Endothelial cell of umbilical vein (primary cell): ENCODE data around the gene CNPPD1.

Experiments used
- CTCF ChIP-seq, 2 donors: IDR thresholded peaks; 1 replicate in 1 of 2; 2 replicates in 1 of 2; pipeline ENCODE4 v1.5.1; 2011; ENCODE audit warnings: low read length in 2 of 2, mild to moderate bottlenecking in 2 of 2, moderate library complexity in 2 of 2, control low read depth in 1 of 2, inconsistent platforms in 1 of 2, low read depth in 1 of 2; ENCODE audit not compliant: insufficient read depth in 1 of 2; ENCODE audit errors: extremely low read depth in 1 of 2
- EZH2 ChIP-seq: IDR thresholded peaks from 2 replicates; pipeline ENCODE4 v1.6.1; 2012; ENCODE audit warnings: borderline replicate concordance, low read depth, mild to moderate bottlenecking, moderate library complexity, low read length, inconsistent platforms; ENCODE audit not compliant: severe bottlenecking
- FOS ChIP-seq: IDR thresholded peaks from 2 replicates; pipeline ENCODE4 v1.6.1; 2011; ENCODE audit warnings: mild to moderate bottlenecking, low read length, moderate library complexity, borderline replicate concordance; ENCODE audit not compliant: insufficient read depth
- MYC ChIP-seq: IDR thresholded peaks from one replicate; pipeline ENCODE4 v1.6.1; 2011; ENCODE audit warnings: mild to moderate bottlenecking, low read depth, low read length
- POLR2A ChIP-seq: IDR thresholded peaks from 2 replicates; pipeline ENCODE4 v1.6.1; 2012; ENCODE audit warnings: low read depth, mild to moderate bottlenecking, control low read depth, low read length
- POLR2AphosphoS5 ChIP-seq: IDR thresholded peaks from 2 replicates; pipeline ENCODE4 v1.6.1; 2012; ENCODE audit warnings: low read depth, mild to moderate bottlenecking, control low read depth, low read length, moderate library complexity; ENCODE audit not compliant: insufficient read depth

- TF ChIP-seq POLR2AphosphoS5 (no peak), CTCF (IDR thresholded peaks at IDR 0.05; ENCODE audit: extremely low read depth in 1 of 2, insufficient read depth in 1 of 2, low read depth in 1 of 2, low read length in 2 of 2) (no peak), EZH2 (no peak), FOS (no peak), POLR2A (no peak), MYC (no peak)
Observed at GRCh38 chr2:219221957-219222518, 45.3 kb upstream of the CNPPD1 start.
